Glomerular visceral epithelial cell (primary cell): ENCODE data around the gene TEPSIN.

Source experiments
- DNase-seq: peaks from one replicate; pipeline ENCODE4 v3.0.0-alpha.2; 2016; ENCODE audit errors: extremely low spot score

Gene TEPSIN

DNA sequence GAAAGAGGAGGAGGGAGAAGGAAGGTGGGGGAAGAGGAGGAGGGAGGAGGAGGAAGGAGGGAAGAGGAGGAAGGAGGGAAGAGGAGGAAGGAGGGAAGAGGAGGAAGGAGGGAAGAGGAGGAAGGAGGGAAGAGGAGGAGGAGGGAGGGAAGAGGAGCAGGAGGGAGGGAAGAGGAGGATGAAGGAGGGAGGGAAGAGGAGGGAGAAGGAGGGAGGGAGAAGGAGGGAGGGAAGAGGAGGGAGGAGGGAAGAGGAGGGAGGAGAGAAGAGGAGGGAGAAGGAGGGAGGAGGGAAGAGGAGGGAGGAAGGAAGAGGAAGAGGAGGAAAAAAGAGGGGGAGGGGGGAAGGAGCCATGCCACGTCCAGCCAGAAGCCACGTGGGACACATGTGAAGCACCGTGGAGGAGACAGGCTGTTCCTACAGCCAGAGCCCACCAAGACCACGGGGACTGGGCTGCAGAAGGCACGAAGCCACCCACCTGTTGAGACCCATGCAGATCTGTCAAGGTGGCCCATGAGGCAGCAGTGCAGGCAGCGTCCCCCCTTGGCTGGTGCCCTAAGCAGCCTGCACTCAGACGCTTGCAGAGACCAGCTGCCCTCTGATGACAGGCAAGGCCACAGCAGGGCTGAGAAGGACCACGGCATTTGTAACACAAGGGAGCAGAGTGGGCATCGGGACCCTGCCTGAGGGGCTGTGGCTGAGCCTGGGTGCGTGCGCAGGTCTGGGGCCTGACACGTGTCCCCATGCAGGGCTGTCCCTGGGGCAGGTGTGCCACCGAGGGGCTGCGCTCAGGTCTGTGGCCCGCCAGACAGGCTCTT, 10.6 kb upstream of the TEPSIN start:
- DNase-seq, result peak; percentile 40

DNA sequence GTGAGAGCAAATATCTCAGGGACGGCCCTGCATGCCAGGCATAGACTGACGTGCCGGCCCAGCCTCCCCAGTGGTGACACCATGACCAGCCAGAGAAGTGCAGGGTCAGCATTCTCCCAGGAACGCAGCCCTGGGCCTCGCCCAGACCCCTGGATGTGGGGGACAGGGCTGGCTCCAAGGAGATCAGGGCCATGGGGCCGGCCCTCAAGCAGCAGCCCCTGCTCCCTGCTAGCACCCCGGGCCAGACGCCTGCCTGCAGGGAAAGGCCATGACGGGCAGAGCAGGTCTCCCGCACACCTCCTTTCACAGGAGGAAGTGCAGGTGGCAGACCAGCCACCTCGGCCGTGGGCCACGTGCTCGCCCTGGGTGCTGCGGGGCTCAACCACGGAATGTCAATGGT, 9.8 kb upstream of the TEPSIN start:
- no peak for DNase-seq

DNA sequence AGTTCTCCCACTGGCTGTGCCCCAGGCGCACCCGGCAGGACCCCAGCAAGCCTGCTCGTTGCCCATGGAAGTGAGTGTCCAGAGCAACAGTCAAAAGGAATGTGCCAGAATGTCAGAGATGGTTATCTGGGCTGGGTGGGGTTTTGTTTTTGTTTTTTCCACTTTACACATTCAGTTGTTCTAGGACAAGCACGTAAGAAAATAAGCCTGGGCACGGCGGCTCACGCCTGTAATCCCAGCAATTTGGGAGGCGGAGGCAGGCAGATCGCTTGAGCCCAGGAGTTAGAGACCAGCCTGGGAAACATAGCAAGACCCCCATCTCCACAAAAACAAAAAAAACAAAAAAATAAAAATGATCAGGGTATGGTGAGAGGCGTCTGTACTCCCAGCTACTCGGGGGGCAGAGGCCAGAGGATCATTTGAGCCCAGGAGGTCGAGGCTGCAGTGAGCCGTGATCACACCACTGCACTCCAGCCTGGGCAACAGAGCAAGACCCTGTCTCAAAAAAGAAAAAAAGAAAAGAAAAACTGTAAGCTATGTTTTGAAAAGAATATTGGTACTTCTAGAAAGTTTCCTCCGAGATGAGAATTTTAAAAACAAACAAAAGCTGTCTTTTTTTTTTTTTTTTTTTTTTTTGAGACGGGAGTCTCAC, 8.6 kb upstream of the TEPSIN start:
- DNase-seq, result no peak

DNA sequence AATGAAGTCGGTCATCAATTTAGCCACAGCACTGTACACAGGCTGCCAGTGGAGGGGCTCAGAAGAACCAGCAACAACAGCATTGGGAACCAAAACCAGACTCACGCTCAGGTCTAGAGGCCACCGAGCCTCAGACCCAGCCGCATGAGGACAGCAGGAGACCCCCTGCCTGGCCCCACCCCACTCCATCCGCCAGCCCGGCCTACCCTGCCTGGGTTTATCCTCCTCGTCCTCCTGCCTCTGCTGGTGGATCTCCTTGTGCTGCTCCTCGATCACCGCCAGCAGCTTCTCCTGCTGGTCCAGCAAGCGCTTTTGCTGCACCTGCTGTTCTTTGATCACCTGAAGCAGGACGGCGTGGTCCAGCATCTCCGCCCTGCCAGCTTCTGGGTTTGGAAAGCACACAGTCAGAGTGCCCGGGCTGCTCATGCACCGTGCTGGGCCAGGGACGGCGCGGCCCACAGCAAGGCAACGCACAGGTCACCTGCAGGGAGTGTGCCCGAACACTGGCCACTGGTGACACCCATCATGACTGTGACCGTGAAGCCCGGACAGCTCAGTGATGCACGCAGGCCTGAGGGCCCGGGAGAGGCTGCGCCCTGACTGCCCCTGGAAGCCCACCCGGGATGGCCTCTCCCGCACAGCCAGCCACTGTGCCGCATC, 8.0 kb upstream of the TEPSIN start:
- DNase-seq, result no peak

DNA sequence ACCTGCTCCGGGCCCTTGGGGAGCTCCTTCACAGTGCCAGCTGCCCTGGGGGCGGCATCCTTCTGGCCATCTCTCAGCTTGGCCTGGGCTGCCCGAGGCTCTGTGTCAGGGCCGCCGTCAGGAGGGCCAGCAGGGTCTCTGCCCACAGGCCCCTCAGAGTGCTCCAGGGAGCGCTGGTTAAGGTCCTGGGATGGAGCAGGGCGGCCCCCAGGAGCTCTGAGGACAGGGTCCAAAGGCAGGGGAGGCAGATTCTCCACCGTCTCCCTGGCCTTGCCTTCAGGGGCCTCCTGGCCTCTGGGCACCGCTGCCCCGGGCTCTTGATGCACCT, 7.5 kb upstream of the TEPSIN start:
- DNase-seq, result no peak

DNA sequence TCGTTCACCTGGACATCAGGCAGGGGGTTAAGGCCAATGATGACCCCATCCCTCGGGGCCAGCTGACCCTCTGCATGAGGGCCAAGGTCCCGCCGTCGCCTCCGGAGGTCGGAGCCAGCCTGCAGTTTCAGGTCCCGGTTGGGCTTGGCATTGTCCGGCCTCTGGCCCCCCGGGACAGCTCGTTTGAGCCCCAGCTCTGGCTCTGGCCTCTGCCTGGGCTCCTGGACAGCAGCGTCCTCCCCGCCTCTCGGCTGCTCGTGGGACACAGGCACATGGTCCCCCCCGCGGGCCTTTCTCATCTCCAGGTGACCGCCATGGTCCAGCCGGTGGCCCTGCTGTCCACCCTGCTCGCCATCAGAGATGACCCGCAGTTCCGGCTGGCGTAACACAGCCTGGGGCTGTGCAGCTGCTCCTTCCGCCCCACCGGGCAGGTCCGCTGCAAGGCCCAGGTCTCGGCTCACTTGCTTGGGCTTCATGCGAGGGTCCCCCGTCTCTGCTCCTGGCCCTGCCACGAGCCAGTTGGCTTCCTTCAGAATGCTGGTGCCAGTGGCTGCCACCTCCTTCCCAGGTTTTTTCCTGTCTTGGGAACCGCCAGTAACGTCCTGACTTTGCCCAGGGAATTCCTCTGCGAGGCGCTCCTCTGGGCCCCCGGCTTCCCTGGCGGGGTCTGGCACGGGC, 6.9 kb upstream of the TEPSIN start:
- no peak for DNase-seq

DNA sequence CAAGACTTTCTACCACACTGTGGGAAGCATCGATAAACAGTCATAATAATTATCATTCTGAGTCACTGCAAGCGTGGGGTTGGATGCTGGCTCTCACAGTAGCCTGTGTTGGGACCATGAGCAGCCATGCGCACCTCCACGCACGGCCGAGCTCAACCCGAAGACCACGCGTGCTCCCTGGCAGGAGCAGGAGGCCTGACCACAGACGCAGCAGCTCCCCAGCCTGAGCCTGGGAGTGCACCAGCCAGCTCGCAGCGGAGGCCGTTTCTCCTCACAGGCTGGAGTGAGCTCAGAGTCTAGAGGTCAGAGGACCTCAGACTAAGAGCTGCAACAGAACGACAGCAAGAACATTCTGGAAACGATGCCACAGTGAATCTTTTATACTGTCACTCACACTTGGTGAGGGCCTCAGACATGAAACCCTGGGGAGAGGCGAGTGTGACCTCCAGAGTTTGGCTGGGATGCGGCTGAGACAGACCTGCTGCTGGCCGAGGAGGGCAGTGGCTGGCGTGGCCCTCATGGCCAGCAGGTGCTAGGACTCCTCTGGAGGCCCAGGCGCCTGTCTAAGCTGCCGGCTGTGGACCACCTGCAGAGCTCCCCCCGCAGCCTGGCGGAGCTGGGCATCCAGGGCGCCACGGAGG, 6.3 kb upstream of the TEPSIN start:
- DNase-seq, result peak; percentile 92

DNA sequence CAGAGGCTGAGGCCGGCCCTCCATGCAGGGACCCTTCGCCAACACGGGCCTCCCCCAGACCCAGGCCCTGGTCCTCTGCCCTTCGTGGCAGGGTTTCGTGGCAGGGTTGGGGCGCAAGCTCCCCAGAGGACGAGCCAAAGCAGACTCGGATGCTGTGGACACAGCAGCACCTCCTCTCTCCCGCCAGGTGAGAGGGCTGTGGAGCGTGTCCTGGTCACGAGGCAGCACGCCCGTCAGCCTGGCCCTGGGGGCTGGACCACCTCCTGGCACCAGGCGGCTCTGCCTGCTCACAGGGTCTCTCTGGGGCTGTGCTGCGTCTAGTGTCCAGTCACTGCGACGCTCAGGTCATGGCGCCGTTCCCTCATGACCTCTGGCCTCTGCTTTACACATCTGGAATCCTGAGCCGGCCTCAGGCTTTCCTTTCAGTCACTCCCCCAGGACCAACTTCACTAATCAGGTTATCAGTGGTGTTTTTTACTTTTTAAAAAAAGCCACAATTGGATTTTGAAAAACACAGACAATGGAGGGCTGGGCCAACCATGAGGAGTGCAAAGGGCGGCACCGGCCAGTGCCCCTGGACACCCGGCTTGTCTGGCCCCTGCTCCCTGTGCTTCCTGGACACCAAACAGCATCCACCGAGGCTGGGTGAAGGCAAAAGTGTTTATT, 5.6 kb upstream of the TEPSIN start:
- no peak for DNase-seq

DNA sequence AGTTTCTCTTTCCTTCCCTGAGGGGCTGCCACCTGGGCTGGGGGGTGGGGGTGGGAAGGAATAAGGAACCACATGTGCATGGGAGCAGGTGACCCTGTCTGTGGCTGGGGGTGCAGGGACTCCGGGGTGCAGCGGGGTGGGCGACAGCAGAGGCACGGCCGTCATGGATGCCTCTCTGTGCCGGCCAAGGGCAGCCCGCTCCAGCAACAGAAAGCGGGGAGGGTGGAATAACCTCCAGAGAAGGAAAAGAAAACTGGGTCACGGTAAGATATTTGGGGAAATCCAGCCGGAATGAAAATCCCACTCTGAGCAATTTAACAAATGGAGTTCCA, 4.4 kb upstream of the TEPSIN start:
- no peak for DNase-seq

DNA sequence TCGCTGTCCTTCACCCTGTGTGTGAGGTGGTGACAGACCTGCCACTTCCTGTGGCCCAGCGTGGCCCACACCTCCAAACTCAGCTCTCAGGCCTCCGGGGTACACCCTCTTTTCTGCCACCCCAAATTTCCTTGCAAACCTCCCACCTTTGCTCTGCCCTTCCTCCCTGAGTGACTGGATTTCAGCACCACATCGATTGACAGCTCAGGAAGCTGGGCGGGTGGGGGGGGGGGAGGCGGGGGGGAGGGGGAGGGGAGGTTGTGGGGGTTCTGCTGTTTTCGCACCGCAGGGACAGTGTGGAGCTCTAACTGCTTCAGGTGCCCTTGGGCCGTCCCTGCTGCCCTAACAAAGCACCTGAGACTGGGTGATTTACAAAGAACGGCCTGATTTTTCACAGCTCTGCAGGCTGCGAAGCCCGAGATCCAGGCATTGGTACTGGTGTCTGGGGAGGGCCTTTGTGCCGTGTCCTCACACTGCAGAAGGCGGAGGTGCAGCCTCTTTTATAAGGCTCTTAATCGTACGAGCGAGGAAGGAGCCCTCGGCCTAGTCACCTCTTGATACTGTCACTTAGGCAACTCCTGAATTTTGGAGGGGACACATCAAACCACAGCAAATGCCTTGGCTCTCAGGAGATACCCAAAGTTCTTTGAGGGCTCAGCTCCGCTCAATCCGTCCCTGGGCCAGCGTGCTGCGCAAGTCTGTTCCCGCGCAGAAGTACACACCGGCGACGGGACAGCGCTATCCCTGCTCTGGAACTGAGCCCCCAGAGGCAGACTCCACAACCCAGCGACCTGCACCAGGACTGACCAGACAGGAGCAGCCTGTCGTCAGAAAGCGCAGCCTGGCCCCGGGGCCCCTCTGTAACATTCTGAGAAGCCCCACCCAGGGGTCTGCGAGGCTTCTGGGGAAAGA, 3.8 kb upstream of the TEPSIN start:
- DNase-seq, result no peak

DNA sequence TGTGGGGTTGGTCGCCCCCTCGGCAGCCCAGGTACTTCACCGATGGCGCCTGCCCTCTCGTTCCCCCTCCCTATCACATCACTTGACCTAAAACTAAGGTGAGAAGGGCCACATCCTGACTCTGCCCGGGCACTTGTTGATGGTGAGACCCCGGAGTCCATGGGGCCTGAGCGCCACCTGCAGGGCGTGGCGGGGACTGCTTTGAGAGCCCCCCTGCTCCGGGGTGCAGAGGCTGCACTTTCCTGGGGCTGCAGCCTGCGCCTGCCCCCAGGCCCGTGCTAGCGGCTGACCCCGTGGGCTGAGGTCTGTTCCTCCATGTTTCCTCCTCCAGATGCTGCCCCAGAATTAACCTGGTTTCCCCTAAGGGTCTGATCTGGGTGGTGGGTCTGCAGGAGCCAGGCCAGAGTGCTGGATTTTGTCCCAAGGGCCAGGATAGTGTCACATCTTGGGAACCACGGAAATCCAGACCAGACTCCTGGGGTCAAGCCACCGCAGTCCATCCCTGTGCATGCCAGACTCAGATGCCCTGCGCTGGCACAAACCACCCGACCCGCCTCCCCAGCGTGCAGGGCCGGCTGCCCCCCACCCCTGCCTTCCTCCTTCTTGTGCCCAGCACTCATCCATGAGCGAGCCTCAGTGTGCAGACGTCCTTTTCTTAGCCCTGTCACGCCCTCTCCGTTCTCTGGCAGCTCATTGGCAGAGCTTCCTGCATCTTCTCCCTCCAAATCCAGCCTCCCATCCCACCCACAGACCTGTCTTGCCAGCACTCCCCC, 3.0 kb upstream of the TEPSIN start:
- DNase-seq, result peak; percentile 41

DNA sequence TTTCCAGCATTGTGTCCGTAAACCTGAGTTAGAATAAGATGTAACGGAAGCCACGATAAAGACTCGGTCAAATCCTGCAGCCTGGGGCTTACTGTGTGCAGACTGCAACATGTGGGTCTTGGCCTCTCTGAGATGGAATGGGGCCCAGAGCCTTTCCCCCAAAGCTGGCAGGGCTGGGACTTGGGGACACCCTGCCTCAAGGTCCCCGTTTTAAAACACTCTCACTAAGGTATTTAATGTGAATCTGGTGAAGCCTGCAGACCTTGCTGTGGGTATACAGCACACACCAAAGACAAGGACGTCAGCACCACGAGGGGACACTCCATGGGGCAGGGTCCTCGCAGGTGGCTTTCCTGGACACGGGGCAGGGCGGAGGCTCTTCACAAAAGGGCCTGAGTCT, 2.3 kb upstream of the TEPSIN start:
- DNase-seq, result no peak

DNA sequence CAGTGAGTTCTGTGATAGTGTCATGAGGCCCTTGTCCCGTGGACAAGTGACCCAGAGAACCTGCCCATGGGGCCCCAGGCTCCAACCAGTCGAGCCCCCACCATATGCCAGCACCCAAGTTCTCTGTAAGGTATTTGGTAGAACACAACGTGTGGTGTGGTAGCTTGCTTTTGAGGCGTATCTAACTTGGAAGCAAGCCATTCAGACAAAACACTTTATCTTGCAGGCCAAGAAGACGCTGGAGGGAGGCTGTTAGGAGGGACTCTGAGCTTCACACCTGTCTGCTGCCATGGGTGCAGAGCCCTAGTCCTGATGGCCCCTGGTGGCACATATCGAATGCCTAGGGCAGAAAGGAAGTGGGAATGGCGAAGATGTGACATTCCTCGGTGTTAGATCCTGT, 1.9 kb upstream of the TEPSIN start:
- DNase-seq, result no peak

DNA sequence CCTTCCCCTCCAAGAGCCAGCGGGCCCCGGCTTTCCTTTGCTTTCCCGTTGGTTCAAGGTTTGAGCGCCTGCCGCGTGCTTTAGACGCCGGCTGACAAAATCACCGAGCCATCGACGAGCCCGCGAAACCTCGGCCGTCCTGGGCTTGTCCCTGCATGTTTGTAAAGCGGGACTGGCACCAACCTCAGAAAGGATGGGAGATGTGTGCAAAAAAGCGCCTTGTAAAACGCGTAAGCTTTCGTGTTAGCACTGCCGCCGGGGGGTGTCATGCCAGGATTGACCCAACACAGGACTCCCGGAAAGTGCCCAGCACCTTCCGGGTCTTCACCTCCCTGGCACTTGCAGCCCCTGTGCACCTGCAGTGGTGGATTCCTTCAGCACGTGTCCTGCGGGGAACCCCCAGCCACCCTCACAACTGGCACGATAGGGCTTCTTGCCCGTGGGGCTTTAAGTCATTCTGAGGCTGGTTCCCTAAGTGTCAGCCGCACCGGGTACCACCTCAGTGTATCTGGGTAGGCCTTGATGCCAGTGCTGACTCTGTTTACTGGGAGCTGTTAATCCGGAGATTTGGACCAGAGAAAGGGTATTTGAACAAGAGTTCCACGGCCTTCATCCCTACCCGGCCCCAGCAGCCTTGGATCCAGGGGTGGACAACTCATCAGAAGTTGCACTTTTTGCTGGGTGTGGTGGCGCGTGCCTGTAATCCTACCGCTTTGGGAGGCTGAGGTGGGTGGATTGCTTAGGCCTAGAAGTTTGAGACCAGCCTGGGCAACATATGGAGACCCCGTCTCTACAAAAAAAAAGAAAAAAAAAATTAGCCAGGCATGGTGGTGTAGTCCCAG, 1.1 kb upstream of the TEPSIN start:
- peak; percentile 36 for DNase-seq

DNA sequence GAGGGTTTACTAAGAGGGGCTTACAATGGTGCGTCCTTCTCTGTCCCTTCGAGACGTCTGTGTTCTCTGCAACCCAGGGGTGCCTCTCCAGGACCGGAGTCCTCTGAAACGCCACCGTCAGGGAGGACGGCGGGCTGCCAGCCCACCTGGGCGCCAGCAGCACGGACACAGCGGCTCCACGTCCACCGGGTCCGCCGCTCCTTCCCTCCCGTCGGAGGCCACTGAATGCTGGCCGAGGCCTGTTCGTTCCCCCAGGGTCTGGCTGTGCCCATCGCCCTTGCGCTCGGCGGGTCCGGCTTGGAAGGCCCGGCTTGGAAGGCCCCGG, 403 bp downstream of the TEPSIN start:
- no peak for DNase-seq

DNA sequence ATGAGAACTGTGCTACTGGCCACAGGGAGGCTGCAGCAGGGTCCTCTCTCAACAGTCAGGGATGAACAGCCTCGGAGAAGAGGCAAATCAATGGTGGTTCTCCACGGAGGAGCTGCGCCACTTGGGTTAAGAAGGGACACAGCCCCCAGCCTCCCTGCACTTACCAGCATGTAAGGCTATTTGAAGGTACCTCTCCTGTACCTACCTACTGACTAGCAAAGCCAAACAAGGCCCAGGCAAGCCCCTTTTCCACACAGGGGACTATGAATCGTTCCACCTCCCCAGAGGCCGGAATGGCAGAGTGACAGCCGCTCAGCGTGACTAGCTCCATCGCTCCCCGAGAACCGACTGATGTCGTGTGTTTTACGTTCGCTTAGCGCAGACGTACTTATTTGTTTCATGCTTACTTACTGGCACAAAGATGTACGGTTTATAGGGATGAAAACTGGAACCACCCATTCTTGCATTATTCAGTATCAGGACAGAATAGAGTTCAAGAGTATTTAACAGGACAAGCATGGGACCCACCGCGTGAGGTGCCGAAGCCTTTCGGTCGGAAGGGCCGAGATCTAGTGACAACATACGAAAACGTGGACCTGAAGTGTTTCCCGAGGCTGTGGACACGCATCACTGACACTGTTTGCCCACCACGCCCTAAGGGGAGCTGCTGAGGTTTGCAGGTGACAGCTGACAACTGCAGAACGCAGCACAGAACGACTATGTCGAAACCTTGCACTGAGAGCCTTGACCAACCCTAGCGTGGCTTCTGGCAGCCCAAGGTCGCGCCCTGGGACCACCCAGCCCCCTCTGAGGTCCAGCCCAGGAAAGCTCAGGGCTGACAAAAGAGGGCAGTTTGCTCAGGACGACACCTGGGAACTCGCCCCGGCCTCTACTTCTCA, 1.0 kb downstream of the TEPSIN start:
- no peak for DNase-seq

DNA sequence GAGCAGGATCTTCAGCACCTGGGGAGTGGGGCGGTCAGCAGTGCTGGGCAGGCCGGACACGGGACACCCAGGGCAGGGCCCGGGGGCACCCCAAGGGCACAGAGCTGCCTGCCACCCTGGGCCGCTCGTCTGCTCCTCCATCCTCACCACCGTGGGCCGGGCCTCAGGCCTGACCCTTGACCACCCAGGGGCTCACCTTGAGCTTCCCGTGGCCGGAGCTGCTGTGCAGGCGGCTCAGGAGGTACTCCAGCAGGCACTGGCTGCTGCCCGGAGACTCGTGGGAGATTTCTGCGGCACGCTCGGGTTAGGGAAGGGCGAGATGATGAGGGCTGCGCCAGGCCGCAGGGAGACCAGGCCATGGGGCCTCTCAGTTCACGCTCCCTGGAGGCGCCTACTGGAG, 2.1 kb downstream of the TEPSIN start:
- DNase-seq, result no peak
